K562 (cell line): Measurements from ENCODE around the gene MYO18A. TPM values are rescaled to one million over a fixed set of nuclear protein-coding genes. Genes with fewer than 3 reads are reported as not detected.

Experiments
- ATAC-seq: fragments of 200-7000 bp; cut with Tn5 transposase; 3 replicates; pipeline ENCODE4 v1.9.1; 2020; ENCODE audit warnings: moderate library complexity
- BruUV-seq: library from RNA; stranded (reverse); fragments of 400-500 nt; replicated peaks from 2 replicates; lab custom pipeline; 2021; lab: Mats Ljungman, UMichigan
- CTCF ChIA-PET: fragments of 300-600 bp; formaldehyde crosslinking; extraction: SDS; loops from one replicate; lab custom pipeline; 2021; ENCODE audit warnings: low intra/inter-chr PET ratio; lab: Yijun Ruan, JAX
- POLR2A ChIA-PET: fragments of 300-600, 350-650 bp; sonication (Branson Sonifier 250); formaldehyde crosslinking; extraction: SDS; loops from one replicate; lab custom pipeline; 2021; ENCODE audit warnings: antibody characterized with exemption, inconsistent platforms; lab: Yijun Ruan, JAX
- DNase-seq, 4 experiments: peaks; one replicate each; pipeline versions ENCODE4 v3.0.0 to v3.0.0-alpha.2; 2011 to 2018; ENCODE audit warnings: low spot score in 3 of 4, mixed read lengths in 3 of 4; ENCODE audit errors: extremely low read depth in 1 of 4
- FAIRE-seq: peaks from 2 replicates; lab custom pipeline; 2011; peaks lifted over from hg19 to GRCh38; lab: Jason Lieb, UNC
- H2AFZ ChIP-seq: 2 replicates; pipeline ENCODE4 v1.6.0; 2011; ENCODE audit warnings: low read depth, low read length, control low read depth, inconsistent platforms
- H3K27ac ChIP-seq: fragments of 200-600 bp; 3 replicates; pipeline ENCODE4 v1.8.0; 2011; ENCODE audit warnings: low read depth, mild to moderate bottlenecking, control low read depth, inconsistent platforms, low read length, moderate library complexity, mixed read lengths; ENCODE audit errors: extremely low read depth
- H3K27me3 ChIP-seq, 2 experiments: fragments of 300-600 bp in 1 of 2; 2 replicates in 1 of 2; 3 replicates in 1 of 2; pipeline versions ENCODE4 v1.6.0 to v1.8.0; 2011; ENCODE audit warnings: inconsistent platforms in 2 of 2, low read length in 2 of 2, mild to moderate bottlenecking in 1 of 2, mixed read lengths in 1 of 2, moderate library complexity in 1 of 2; ENCODE audit not compliant: control insufficient read depth in 2 of 2, insufficient read depth in 2 of 2
- H3K36me3 ChIP-seq: fragments of 300-600 bp; 3 replicates; pipeline ENCODE4 v1.8.0; 2011; ENCODE audit warnings: mild to moderate bottlenecking, low read length, inconsistent platforms; ENCODE audit not compliant: control insufficient read depth, insufficient read depth
- H3K4me1 ChIP-seq, 2 experiments: fragments of 200-600 bp in 1 of 2; replicated peaks in 1 of 2; 2 replicates in 1 of 2; 3 replicates in 1 of 2; pipeline versions ENCODE4 v1.5.1 to v1.8.0; 2011; ENCODE audit warnings: inconsistent platforms in 2 of 2, low read length in 2 of 2, mild to moderate bottlenecking in 1 of 2, mixed read lengths in 1 of 2, moderate library complexity in 1 of 2; ENCODE audit not compliant: control insufficient read depth in 2 of 2, insufficient read depth in 2 of 2
- H3K4me2 ChIP-seq: 2 replicates; pipeline ENCODE4 v1.6.1; 2011; ENCODE audit warnings: low read length, control low read depth, inconsistent platforms, mixed read lengths; ENCODE audit not compliant: insufficient read depth
- H3K4me3 ChIP-seq: fragments of 200-600 bp; sonication (generic), shearing (Covaris generic); 2 replicates; pipeline ENCODE4 v1.5.1; 2016; ENCODE audit warnings: control low read depth, inconsistent platforms
- H3K79me2 ChIP-seq: fragments of 200-600 bp; 3 replicates; pipeline ENCODE4 v1.8.0; 2011; ENCODE audit warnings: low read length, inconsistent platforms; ENCODE audit not compliant: control insufficient read depth, insufficient read depth
- H3K9ac ChIP-seq, 2 experiments: 2 replicates each; pipeline versions ENCODE4 v1.6.0 to v1.6.1; 2011; ENCODE audit warnings: low read depth in 2 of 2, low read length in 2 of 2, control low read depth in 1 of 2, inconsistent platforms in 1 of 2, mild to moderate bottlenecking in 1 of 2, mixed read lengths in 1 of 2; ENCODE audit not compliant: insufficient read depth in 1 of 2
- H3K9me1 ChIP-seq: one replicate; pipeline ENCODE4 v1.6.0; 2011; ENCODE audit warnings: inconsistent platforms, mild to moderate bottlenecking, low read length, moderate library complexity; ENCODE audit not compliant: control insufficient read depth, insufficient read depth
- H3K9me3 ChIP-seq: replicated peaks from 2 replicates; pipeline ENCODE4 v1.5.1; 2011; ENCODE audit warnings: low read depth, low read length, inconsistent platforms; ENCODE audit not compliant: control insufficient read depth, insufficient read depth
- H4K20me1 ChIP-seq: replicated peaks from 2 replicates; pipeline ENCODE4 v1.6.1; 2011; ENCODE audit warnings: low read length, inconsistent platforms, mixed read lengths; ENCODE audit not compliant: control insufficient read depth, insufficient read depth
- E2F4 ChIP-seq: sonication (generic); formaldehyde crosslinking; IDR thresholded peaks from 2 replicates; pipeline ENCODE4 v1.8.0; 2022; ENCODE audit warnings: mild to moderate bottlenecking, low read depth, missing genetic modification reagents
- HBP1 ChIP-seq: fragments of 450-650 bp; formaldehyde crosslinking; IDR thresholded peaks from 2 replicates; pipeline ENCODE4 v1.4.0; 2022; ENCODE audit warnings: missing genetic modification characterization
- LCOR ChIP-seq: sonication (generic); formaldehyde crosslinking; IDR thresholded peaks from 2 replicates; pipeline ENCODE4 v1.8.0; 2022; ENCODE audit warnings: mild to moderate bottlenecking, missing genetic modification reagents
- NCOA1 ChIP-seq: fragments of 450-650 bp; IDR thresholded peaks from 2 replicates; pipeline ENCODE4 v1.6.1; 2016; ENCODE audit warnings: low read depth
- NFXL1 ChIP-seq: fragments of 450-650 bp; formaldehyde crosslinking; IDR thresholded peaks from 2 replicates; pipeline ENCODE4 v1.4.0; 2021; ENCODE audit warnings: mild to moderate bottlenecking
- PHF20 ChIP-seq: fragments of 450-650 bp; IDR thresholded peaks from 2 replicates; pipeline ENCODE4 v1.6.1; 2018; ENCODE audit not compliant: partially characterized antibody
- USF1 ChIP-seq: sonication (generic); formaldehyde crosslinking; IDR thresholded peaks from 2 replicates; pipeline ENCODE4 v1.9.0; 2022; ENCODE audit warnings: mild to moderate bottlenecking, missing genetic modification reagents
- ZNF253 ChIP-seq: fragments of 250-450 bp; sonication (Bioruptor Pico); conservative IDR thresholded peaks from 2 replicates; pipeline ENCODE4 v1.6.1; 2021; ENCODE audit warnings: mild to moderate bottlenecking
- WGBS: fragments of 100-300 bp; shearing (Covaris generic); methylation state at CpG from one replicate; pipeline ENCODE4 v1.1.6; 2016; ENCODE audit warnings: low coverage, mixed read lengths; ENCODE audit not compliant: insufficient coverage; ENCODE audit errors: missing lambda C conversion rate; 5-methylcytosine and 5-hydroxymethylcytosine counted together
- in situ Hi-C: fragments of 300-500 bp; cut with MboI; formaldehyde crosslinking; loops from 4 replicates; pipeline ENCODE4 v1.15.0; 2018; ENCODE audit warnings: inconsistent platforms, mixed read lengths
- intact Hi-C: fragments of 100-400 bp; cut with micrococcal nuclease; formaldehyde crosslinking; loops from 2 replicates; pipeline ENCODE4 v1.14.2; 2022
- polyA plus RNA-seq, 8 experiments: library from polyadenylated mRNA; depleted of rRNA in 4 of 8; stranded (reverse) in 5 of 8; unstranded in 3 of 8; fragments of >200 nt; fragmentation: Nextera tagmentation in 2 of 8; fragmentation: Illumina TruSeq in 1 of 8; extraction: Ambion mirVana in 2 of 8; extraction: Trizol in 1 of 8; gene quantifications; 2 replicates each; pipeline versions ENCODE4 v1.2.1 to v1.2.3, GENCODE V29; 2011 to 2014; ENCODE audit warnings: inconsistent platforms in 1 of 8, missing spikeins in 1 of 8
- total RNA-seq, 7 experiments: library from RNA; depleted of rRNA in 6 of 7; stranded (reverse); fragments of >200 nt in 6 of 7; fragmentation: Illumina TruSeq in 2 of 7; extraction: Trizol in 2 of 7; gene quantifications; 2 replicates each; pipeline versions ENCODE4 v1.2.1 to v1.2.3, GENCODE V29; 2011 to 2021; ENCODE audit warnings: low replicate concordance in 1 of 7

Gene MYO18A
- total and polyA plus RNA-seq, 9 of the 15 experiments (the other 6 are each of a cell fraction or from before 2014, with no cell fraction given), result 2.5 to 65.4 (median 17.1) TPM

- POLR2A ChIA-PET, result interaction anchor here (1.1 kb wide), 1 partner anchor 25 kb away, joined by 3 read pairs; no protein-coding TSS in a partner anchor
- Histone ChIP-seq H3K4me3 (no peak overlapping the region), H3K9me1 (no peaks in the 10 kb centered on the region), H3K4me2 (no peak overlapping the region), H3K9ac (no peak overlapping the region), H2AFZ (peak overlapping the region; percentile 44; the same call in 1 of the 2 replicates), H4K20me1 (no peaks in the 10 kb centered on the region), H3K36me3 (no peaks in the 10 kb centered on the region), H3K79me2 (no peaks in the 10 kb centered on the region), H3K27me3 (no peaks in the 10 kb centered on the region), H3K27ac (no peak overlapping the region), H3K9me3 (no peaks in the 10 kb centered on the region), H3K4me1 (peaks cover 0 to 3% of the 10 kb centered on the region in 2 experiments; a peak in 1 of 5 replicates)
- no peak for FAIRE-seq
- ATAC-seq, result no peak
- no peak for TF ChIP-seq ZNF253 (CRISPR knock-in tag)
- no peak for TF ChIP-seq LCOR (CRISPR knock-in tag)
- TF ChIP-seq E2F4 (CRISPR knock-in tag), result no peak
- TF ChIP-seq USF1 (CRISPR knock-in tag), result no peak
- TF ChIP-seq HBP1 (CRISPR knock-in tag), result no peak
- no peak for TF ChIP-seq NFXL1
- no peak for TF ChIP-seq PHF20
- TF ChIP-seq NCOA1, result no peak
- CTCF ChIA-PET, result no interaction called here
- BruUV-seq, result no TSS peak
- DNase-seq, result no peak
- intact Hi-C loops (no loop called here), in situ Hi-C loops (no loop called here)
- WGBS, result 32% methylated on average over 10 of the region's 10 CpGs
Observed at GRCh38 chr17:29215174-29215573, 35.0 kb upstream of the MYO18A start.
